A549 (cell line): ENCODE measurements around the gene GREM1. TPM values are rescaled to one million over a fixed set of nuclear protein-coding genes. Genes with fewer than 3 reads are reported as not detected.

ENCODE experiments used
- ATAC-seq, 2 experiments: fragments of 200-7000 bp in 1 of 2; fragments of >200 bp in 1 of 2; cut with Nextera tagmentation in 1 of 2; cut with Tn5 transposase in 1 of 2; 3 replicates each; pipeline versions ENCODE4 v1.8.0 to v1.9.1; 2018 to 2020; ENCODE audit warnings: mild to moderate bottlenecking in 1 of 2, moderate library complexity in 1 of 2
- CTCF ChIA-PET: fragments of 300-600 bp; sonication (Branson Sonifier 250); formaldehyde crosslinking; extraction: SDS; loops from one replicate; lab custom pipeline; 2021; ENCODE audit warnings: antibody characterized with exemption, inconsistent platforms; lab: Yijun Ruan, JAX
- POLR2A ChIA-PET: fragments of 350-600 bp; formaldehyde crosslinking; extraction: SDS; loops from one replicate; lab custom pipeline; 2021; ENCODE audit warnings: antibody characterized with exemption, inconsistent platforms; lab: Yijun Ruan, JAX
- DNase-seq, 2 experiments: peaks; one replicate each; pipeline versions ENCODE4 v3.0.0 to v3.0.0-alpha.2; 2011 to 2016; ENCODE audit warnings: low read depth in 1 of 2, low spot score in 1 of 2
- FAIRE-seq: peaks from 2 replicates; lab custom pipeline; 2011; peaks lifted over from hg19 to GRCh38; lab: Jason Lieb, UNC
- H3K27ac ChIP-seq, 2 experiments: fragments of >200 bp; sonication (Bioruptor Twin); formaldehyde crosslinking; 3 replicates each; pipeline ENCODE4 v1.5.1; 2016 to 2017
- H3K4me1 ChIP-seq: fragments of >200 bp; sonication (Bioruptor Twin); formaldehyde crosslinking; 3 replicates; pipeline ENCODE4 v1.6.1; 2016
- H3K4me2 ChIP-seq: fragments of >200 bp; sonication (Bioruptor Twin); formaldehyde crosslinking; 3 replicates; pipeline ENCODE4 v1.6.1; 2016
- H3K4me3 ChIP-seq: fragments of >200 bp; sonication (Bioruptor Twin); formaldehyde crosslinking; 3 replicates; pipeline ENCODE4 v1.5.1; 2016
- H3K9me3 ChIP-seq: fragments of >200 bp; sonication (Bioruptor Twin); formaldehyde crosslinking; 3 replicates; pipeline ENCODE4 v1.6.1; 2016
- CBX8 ChIP-seq: fragments of 200-600 bp; sonication (generic); IDR thresholded peaks from 2 replicates; pipeline ENCODE4 v1.6.1; 2016
- CHD2 ChIP-seq: fragments of 150-350 bp; IDR thresholded peaks from 2 replicates; pipeline ENCODE4 v1.6.1; 2014; ENCODE audit warnings: low read length; ENCODE audit not compliant: partially characterized antibody
- EHMT2 ChIP-seq: fragments of 200-600 bp; sonication (generic); IDR thresholded peaks from 2 replicates; pipeline ENCODE4 v1.6.1; 2016; ENCODE audit warnings: antibody characterized with exemption, low read depth, mild to moderate bottlenecking, moderate library complexity
- FOXS1 ChIP-seq: fragments of 250-450 bp; sonication (Bioruptor Pico); IDR thresholded peaks from 2 replicates; pipeline ENCODE4 v1.5.0; 2020; ENCODE audit warnings: mild to moderate bottlenecking, moderate library complexity
- GATA3 ChIP-seq: IDR thresholded peaks from 2 replicates; pipeline ENCODE4 v1.6.1; 2012; ENCODE audit warnings: borderline replicate concordance
- HDAC2 ChIP-seq: fragments of 200-600 bp; sonication (generic); IDR thresholded peaks from 2 replicates; pipeline ENCODE4 v1.6.1; 2016
- HOXB13 ChIP-seq: fragments of 250-450 bp; sonication (Bioruptor Pico); IDR thresholded peaks from 2 replicates; pipeline ENCODE4 v1.5.0; 2020; ENCODE audit warnings: low read depth, mild to moderate bottlenecking, moderate library complexity
- HOXB5 ChIP-seq: fragments of 250-450 bp; sonication (Bioruptor Pico); IDR thresholded peaks from 2 replicates; pipeline ENCODE4 v1.5.0; 2020; ENCODE audit warnings: mild to moderate bottlenecking, moderate library complexity
- JUNB ChIP-seq: fragments of >200 bp; sonication (Bioruptor Twin); formaldehyde crosslinking; IDR thresholded peaks from 2 replicates; pipeline ENCODE4 v1.6.1; 2016
- MAZ ChIP-seq: fragments of 150-350 bp; IDR thresholded peaks from 2 replicates; pipeline ENCODE4 v1.6.1; 2014; ENCODE audit warnings: antibody characterized with exemption, low read depth, low read length, borderline replicate concordance
- MYC ChIP-seq: IDR thresholded peaks from 2 replicates; pipeline ENCODE4 v1.6.1; 2012; ENCODE audit warnings: mild to moderate bottlenecking, inconsistent platforms, low read length, improper control_type of control experiment, borderline replicate concordance
- NFE2L2 ChIP-seq: fragments of 150-350 bp; conservative IDR thresholded peaks from 2 replicates; pipeline ENCODE4 v1.6.1; 2014; ENCODE audit warnings: low read length
- NR3C1 ChIP-seq: fragments of >200 bp; sonication (Bioruptor Twin); formaldehyde crosslinking; IDR thresholded peaks from 3 replicates; pipeline ENCODE4 v1.6.1; 2017
- RNF2 ChIP-seq: fragments of 200-600 bp; sonication (generic); IDR thresholded peaks from 2 replicates; pipeline ENCODE4 v1.6.1; 2016; ENCODE audit warnings: low read depth, mild to moderate bottlenecking, antibody characterized with exemption, moderate library complexity, borderline replicate concordance
- TP53 ChIP-seq: fragments of 250-450 bp; sonication (Bioruptor Pico); IDR thresholded peaks from 2 replicates; pipeline ENCODE4 v1.5.0; 2021; ENCODE audit warnings: mild to moderate bottlenecking, moderate library complexity
- USF2 ChIP-seq: fragments of 450-650 bp; IDR thresholded peaks from 2 replicates; pipeline ENCODE4 v1.6.1; 2014; ENCODE audit warnings: antibody characterized with exemption
- WGBS: methylation state at CpG from one replicate; pipeline ENCODE4 v1.1.6; 2017; ENCODE audit errors: missing lambda C conversion rate; 5-methylcytosine and 5-hydroxymethylcytosine counted together
- polyA plus RNA-seq, 4 experiments: library from polyadenylated mRNA; depleted of rRNA in 3 of 4; stranded (reverse); fragments of >200 nt; fragmentation: RNase III in 1 of 4; extraction: RNeasy Plus Mini Kit Qiagen cat#74134 plus additional on column Dnase treatment in 1 of 4; gene quantifications; 2 replicates in 3 of 4; 3 replicates in 1 of 4; pipeline ENCODE4 v1.2.3, GENCODE V29; 2011 to 2017
- TF ChIP-seq, protein P1 (sequence below): fragments of 200-600 bp; sonication (generic); IDR thresholded peaks from 2 replicates; pipeline ENCODE4 v1.6.1; 2016; ENCODE audit warnings: antibody characterized with exemption, mild to moderate bottlenecking, moderate library complexity

Gene GREM1
- polyA plus RNA-seq, 2 of the 4 experiments (the other 2 are of a cell fraction), result 4.4 to 10.5 TPM

GRCh38 chr15:32694222-32694983 lies 23.4 kb upstream of the GREM1 start (continued):
- TF ChIP-seq, protein P1, sequence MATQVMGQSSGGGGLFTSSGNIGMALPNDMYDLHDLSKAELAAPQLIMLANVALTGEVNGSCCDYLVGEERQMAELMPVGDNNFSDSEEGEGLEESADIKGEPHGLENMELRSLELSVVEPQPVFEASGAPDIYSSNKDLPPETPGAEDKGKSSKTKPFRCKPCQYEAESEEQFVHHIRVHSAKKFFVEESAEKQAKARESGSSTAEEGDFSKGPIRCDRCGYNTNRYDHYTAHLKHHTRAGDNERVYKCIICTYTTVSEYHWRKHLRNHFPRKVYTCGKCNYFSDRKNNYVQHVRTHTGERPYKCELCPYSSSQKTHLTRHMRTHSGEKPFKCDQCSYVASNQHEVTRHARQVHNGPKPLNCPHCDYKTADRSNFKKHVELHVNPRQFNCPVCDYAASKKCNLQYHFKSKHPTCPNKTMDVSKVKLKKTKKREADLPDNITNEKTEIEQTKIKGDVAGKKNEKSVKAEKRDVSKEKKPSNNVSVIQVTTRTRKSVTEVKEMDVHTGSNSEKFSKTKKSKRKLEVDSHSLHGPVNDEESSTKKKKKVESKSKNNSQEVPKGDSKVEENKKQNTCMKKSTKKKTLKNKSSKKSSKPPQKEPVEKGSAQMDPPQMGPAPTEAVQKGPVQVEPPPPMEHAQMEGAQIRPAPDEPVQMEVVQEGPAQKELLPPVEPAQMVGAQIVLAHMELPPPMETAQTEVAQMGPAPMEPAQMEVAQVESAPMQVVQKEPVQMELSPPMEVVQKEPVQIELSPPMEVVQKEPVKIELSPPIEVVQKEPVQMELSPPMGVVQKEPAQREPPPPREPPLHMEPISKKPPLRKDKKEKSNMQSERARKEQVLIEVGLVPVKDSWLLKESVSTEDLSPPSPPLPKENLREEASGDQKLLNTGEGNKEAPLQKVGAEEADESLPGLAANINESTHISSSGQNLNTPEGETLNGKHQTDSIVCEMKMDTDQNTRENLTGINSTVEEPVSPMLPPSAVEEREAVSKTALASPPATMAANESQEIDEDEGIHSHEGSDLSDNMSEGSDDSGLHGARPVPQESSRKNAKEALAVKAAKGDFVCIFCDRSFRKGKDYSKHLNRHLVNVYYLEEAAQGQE, result no peak

- 69% methylated on average over 5 of the region's 5 CpGs for WGBS
- ChIA-PET POLR2A (no interaction called here), CTCF (interaction anchor here (0.7 to 1.3 kb wide), 5 partner anchors 11 to 297 kb away, joined by 3 to 4 read pairs (median 3); no protein-coding TSS in a partner anchor)
- H3K27ac ChIP-seq, result no peak overlapping the region
- H3K4me3 ChIP-seq, result no peak overlapping the region
- H3K9me3 ChIP-seq, result no peaks in the 10 kb centered on the region
- no peaks in the 10 kb centered on the region for H3K4me1 ChIP-seq
- 0 out of 6 replicates have a peak, but pooled peaks of 1 of the 2 experiments have one; percentile 19 for ATAC-seq
- DNase-seq, result no peak
- no peak overlapping the region for H3K4me2 ChIP-seq
- TF ChIP-seq HOXB5 (CRISPR knock-in tag) (no peak), CBX8 (no peak)
- no peak for FAIRE-seq
These were observed 18.9 kb upstream of the GREM1 start for GRCh38 chr15:32698773-32699390.

- WGBS, result 85% methylated on average over 14 of the region's 14 CpGs
- no peak for ATAC-seq
- no peak overlapping the region for H3K4me3 ChIP-seq
- no peak for FAIRE-seq
- no peak overlapping the region for H3K4me2 ChIP-seq
- DNase-seq, result no peak
- no peaks in the 10 kb centered on the region for H3K9me3 ChIP-seq
- TF ChIP-seq JUNB (no peak), CHD2 (no peak), TP53 (CRISPR knock-in tag) (no peak), RNF2 (no peak), NFE2L2 (no peak), FOXS1 (CRISPR knock-in tag) (no peak), EHMT2 (no peak), HOXB13 (CRISPR knock-in tag) (no peak)
- POLR2A ChIA-PET, result no interaction called here
- CTCF ChIA-PET, result interaction anchor here (0.9 to 1.6 kb wide), 6 partner anchors 9 to 143 kb away, joined by 3 to 7 read pairs (median 4); no protein-coding TSS in a partner anchor
- H3K4me1 ChIP-seq, result no peaks in the 10 kb centered on the region
- no peak overlapping the region for H3K27ac ChIP-seq
These were observed 17.2 kb upstream of the GREM1 start for GRCh38 chr15:32700501-32701150.

- Histone ChIP-seq H3K9me3 (no peaks in the 10 kb centered on the region), H3K4me2 (no peak overlapping the region), H3K4me1 (no peaks in the 10 kb centered on the region), H3K4me3 (no peak overlapping the region), H3K27ac (no peak overlapping the region)
- 53% methylated on average over 3 of the region's 3 CpGs for WGBS
- FAIRE-seq, result no peak
- no peak for DNase-seq
- ChIA-PET POLR2A (no interaction called here), CTCF (interaction anchor here (1.0 kb wide), 1 partner anchor 118 kb away, joined by 3 read pairs; no protein-coding TSS in a partner anchor)
- ATAC-seq, result no peak
- TF ChIP-seq JUNB (no peak), MYC (no peak), MAZ (no peak), HDAC2 (no peak), USF2 (no peak), NR3C1 (no peak), GATA3 (no peak)
These were observed 15.9 kb upstream of the GREM1 start for GRCh38 chr15:32701863-32702262.
